ENCODE results near the gene C14orf180.

C14orf180 gene

DNA sequence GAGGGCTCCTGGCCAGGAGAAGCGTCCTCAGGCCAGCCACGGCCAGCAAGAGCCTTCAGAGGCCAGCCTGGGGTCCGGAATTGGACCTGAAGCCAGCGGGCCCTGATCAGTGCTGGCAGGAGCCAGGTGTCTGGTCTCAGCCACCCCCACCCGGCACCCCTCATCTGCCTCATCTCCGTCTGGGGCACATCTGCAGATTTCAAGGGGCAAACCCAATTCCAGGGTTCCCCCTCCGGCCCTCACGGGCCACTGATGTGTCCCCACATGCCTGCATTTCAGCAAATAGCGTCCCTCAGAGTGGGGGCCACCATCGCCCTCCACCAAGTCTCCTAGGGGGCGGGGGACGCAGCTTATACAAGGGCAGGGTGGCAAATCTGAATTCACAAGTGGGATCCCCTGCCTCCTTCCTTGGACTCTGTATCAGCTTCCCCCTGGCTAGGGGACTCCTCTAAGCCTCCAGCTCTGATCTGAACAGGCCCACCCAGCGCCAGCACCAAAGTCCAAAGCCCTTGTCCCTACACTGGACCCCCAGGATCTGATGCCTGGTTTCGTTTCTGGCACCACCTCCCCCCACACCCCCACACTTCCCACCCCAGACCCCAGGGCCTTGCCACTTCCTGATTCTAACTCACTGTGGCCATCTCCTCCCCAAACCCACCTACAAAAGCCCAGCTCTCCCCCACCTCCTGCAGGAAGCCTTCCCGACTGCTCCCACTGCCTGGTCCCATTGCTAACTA is 14.9 kb downstream of the C14orf180 start:
- DNase-seq (ENCODE audit: low read depth) = no peak
- no peak for TF ChIP-seq CTCF (IDR thresholded peaks at IDR 0.05; ENCODE audit: insufficient read depth, low read depth, low read length, missing control alignments)
- H3K4me3 ChIP-seq (ENCODE audit: low read depth, low read length) = no peak overlapping the region

- no peak overlapping the region for H3K4me3 ChIP-seq (ENCODE audit: low read depth, low read length)
- no peak for TF ChIP-seq CTCF (IDR thresholded peaks at IDR 0.05; ENCODE audit: insufficient read depth, low read depth, low read length, missing control alignments)
- no peak for DNase-seq (ENCODE audit: low read depth)
Measured at GRCh38 chr14:104595116-104595675, 15.6 kb downstream of the C14orf180 start.

DNA sequence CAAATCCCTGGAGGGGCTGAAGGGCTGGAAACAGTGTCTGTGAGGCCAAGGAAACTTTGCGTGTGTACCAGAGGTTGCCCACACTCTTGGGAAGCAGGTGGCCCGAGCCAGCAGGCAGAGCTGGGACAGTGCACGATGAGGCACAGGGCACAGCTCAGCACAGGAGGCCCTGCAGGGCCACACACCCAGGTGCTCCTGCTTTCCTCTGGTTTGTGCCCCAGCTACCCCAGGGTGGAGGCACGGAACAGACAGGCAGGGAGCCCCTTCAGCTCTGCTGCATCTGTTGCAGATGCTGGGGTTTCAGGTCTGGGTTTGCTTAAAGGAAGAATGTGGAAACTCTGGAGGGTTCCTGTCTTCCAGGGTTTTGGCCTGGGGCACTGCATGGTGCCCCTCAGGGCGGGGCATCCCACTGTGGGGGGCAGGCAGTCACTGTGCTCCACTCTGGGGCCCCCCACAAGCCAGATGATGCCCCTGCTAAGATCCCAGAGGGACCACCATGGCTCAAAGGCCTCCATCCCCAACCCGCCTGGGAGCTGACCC is 16.4 kb downstream of the C14orf180 start:
- DNase-seq (ENCODE audit: low read depth) = no peak
- TF ChIP-seq CTCF (IDR thresholded peaks at IDR 0.05; ENCODE audit: insufficient read depth, low read depth, low read length, missing control alignments) = no peak
- H3K4me3 ChIP-seq (ENCODE audit: low read depth, low read length) = no peak overlapping the region

GRCh38 chr14:104596451-104596918 is 16.9 kb downstream of the C14orf180 start:
- no peak for DNase-seq (ENCODE audit: low read depth)
- no peak overlapping the region for H3K4me3 ChIP-seq (ENCODE audit: low read depth, low read length)
- TF ChIP-seq CTCF (IDR thresholded peaks at IDR 0.05; ENCODE audit: insufficient read depth, low read depth, low read length, missing control alignments) = no peak

DNA sequence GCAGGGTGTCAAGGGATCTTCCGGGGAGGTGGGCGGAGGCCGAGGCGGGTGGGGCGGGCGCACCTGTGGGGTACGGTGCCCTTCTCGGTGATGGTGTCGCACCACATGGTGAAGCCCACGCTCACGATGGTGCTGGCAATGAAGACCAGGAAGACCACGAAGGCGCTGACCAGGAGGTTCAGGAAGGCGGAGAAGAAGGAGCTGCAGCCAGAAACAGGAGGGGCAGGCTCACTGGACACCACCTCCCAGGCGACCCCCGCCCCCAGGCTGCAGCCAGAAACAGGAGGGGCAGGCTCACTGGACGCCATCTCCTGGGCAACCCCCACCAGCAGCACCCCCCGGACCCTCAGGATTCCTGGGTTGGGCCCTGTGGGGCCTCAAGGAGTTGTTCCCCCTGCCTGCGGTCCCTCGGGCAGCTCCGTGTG is 17.4 kb downstream of the C14orf180 start:
- no peak for DNase-seq (ENCODE audit: low read depth)
- no peak for TF ChIP-seq CTCF (IDR thresholded peaks at IDR 0.05; ENCODE audit: insufficient read depth, low read depth, low read length, missing control alignments)
- H3K4me3 ChIP-seq (ENCODE audit: low read depth, low read length) = no peak overlapping the region

DNA sequence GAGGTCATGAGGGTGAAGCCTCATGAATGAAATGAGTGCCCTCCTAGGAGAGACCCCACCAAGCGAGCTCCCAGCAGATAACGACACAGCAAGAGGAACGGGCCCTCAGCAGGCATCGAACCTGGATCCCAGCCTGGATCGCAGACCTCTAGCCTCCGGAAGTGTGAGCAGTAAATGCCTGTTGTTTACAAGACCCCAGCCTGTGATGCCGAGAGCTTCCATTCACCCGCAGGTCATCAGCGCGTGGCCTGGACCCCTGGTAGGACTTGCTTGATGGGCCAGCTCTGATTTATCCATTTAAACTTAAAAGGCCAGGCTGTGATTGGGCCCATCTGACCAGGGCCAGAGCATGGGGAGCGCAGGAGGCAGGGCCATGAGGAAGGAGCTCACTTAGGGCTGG is 18.0 kb downstream of the C14orf180 start:
- TF ChIP-seq CTCF (IDR thresholded peaks at IDR 0.05; ENCODE audit: insufficient read depth, low read depth, low read length, missing control alignments) = no peak
- no peak overlapping the region for H3K4me3 ChIP-seq (ENCODE audit: low read depth, low read length)
- DNase-seq (ENCODE audit: low read depth) = no peak
